Neural cell (in vitro differentiated cells): ENCODE results near the gene EHBP1.

Experiments
- CTCF ChIP-seq: fragments of 450-650 bp; IDR thresholded peaks from 2 replicates; pipeline ENCODE4 v1.5.1; 2014; ENCODE audit warnings: antibody characterized with exemption, mild to moderate bottlenecking, moderate library complexity; ENCODE audit not compliant: poor library complexity, severe bottlenecking
- EP300 ChIP-seq: fragments of 450-650 bp; conservative IDR thresholded peaks from 2 replicates; pipeline ENCODE4 v1.6.1; 2014; ENCODE audit warnings: antibody characterized with exemption, mild to moderate bottlenecking, moderate library complexity; ENCODE audit not compliant: poor library complexity, severe bottlenecking
- RAD21 ChIP-seq: fragments of 450-650 bp; conservative IDR thresholded peaks from 2 replicates; pipeline ENCODE4 v1.6.1; 2014; ENCODE audit warnings: antibody characterized with exemption, mild to moderate bottlenecking, moderate library complexity
- SMC3 ChIP-seq: fragments of 450-650 bp; conservative IDR thresholded peaks from 2 replicates; pipeline ENCODE4 v1.6.1; 2014; ENCODE audit warnings: antibody characterized with exemption, mild to moderate bottlenecking, moderate library complexity; ENCODE audit not compliant: poor library complexity

GRCh38 chr2:62968668-62969067, 263.2 kb downstream of the EHBP1 start:
- TF ChIP-seq CTCF (no peak), SMC3 (no peak), RAD21 (no peak), EP300 (no peak)
